OCI-LY1 (cell line): ENCODE data around the gene ANGPTL8.

Source experiments
- H2AFZ ChIP-seq: fragments of 200-600 bp; sonication (generic), shearing (Covaris generic); 2 replicates; pipeline ENCODE4 v1.6.0; 2014; ENCODE audit warnings: antibody characterized with exemption, mild to moderate bottlenecking, low read length
- H3F3A ChIP-seq: fragments of 200-600 bp; sonication (generic), shearing (Covaris generic); 2 replicates; pipeline ENCODE4 v1.6.0; 2014; ENCODE audit warnings: mild to moderate bottlenecking, antibody characterized with exemption, low read length, moderate library complexity; ENCODE audit not compliant: insufficient read depth
- H3K27ac ChIP-seq: fragments of 200-600 bp; sonication (generic); 2 replicates; pipeline ENCODE4 v1.5.1; 2014; ENCODE audit warnings: low read length, mixed run types, mild to moderate bottlenecking, low read depth; ENCODE audit not compliant: poor library complexity, severe bottlenecking
- H3K27me3 ChIP-seq: fragments of 200-600 bp; sonication (generic); 2 replicates; pipeline ENCODE4 v1.6.0; 2014; ENCODE audit warnings: antibody characterized with exemption, mild to moderate bottlenecking, low read length, moderate library complexity; ENCODE audit not compliant: insufficient read depth
- H3K36me3 ChIP-seq: fragments of 200-600 bp; sonication (generic); 2 replicates; pipeline ENCODE4 v1.6.1; 2014; ENCODE audit warnings: mild to moderate bottlenecking, antibody characterized with exemption, low read length, moderate library complexity, mixed read lengths; ENCODE audit not compliant: insufficient read depth
- H3K4me1 ChIP-seq: fragments of 200-600 bp; sonication (generic); 2 replicates; pipeline ENCODE4 v1.5.1; 2014; ENCODE audit warnings: mild to moderate bottlenecking, low read length, moderate library complexity; ENCODE audit not compliant: insufficient read depth, severe bottlenecking
- H3K4me2 ChIP-seq: fragments of 200-600 bp; sonication (generic), shearing (Covaris generic); 2 replicates; pipeline ENCODE4 v1.6.1; 2014; ENCODE audit warnings: low read length
- H3K4me3 ChIP-seq: fragments of 200-600 bp; sonication (generic); 2 replicates; pipeline ENCODE4 v1.5.1; 2014; ENCODE audit warnings: low read length, low read depth, mild to moderate bottlenecking, mixed read lengths; ENCODE audit not compliant: poor library complexity, severe bottlenecking
- H3K79me2 ChIP-seq: fragments of 200-600 bp; shearing (Covaris generic); 2 replicates; pipeline ENCODE4 v1.6.1; 2016; ENCODE audit warnings: mixed run types, low read length, mixed read lengths; ENCODE audit not compliant: insufficient read depth
- H3K9ac ChIP-seq: fragments of 200-600 bp; sonication (generic), shearing (Covaris generic); 2 replicates; pipeline ENCODE4 v1.6.1; 2014; ENCODE audit warnings: mild to moderate bottlenecking, low read length, mixed read lengths
- H3K9me2 ChIP-seq: fragments of 200-600 bp; sonication (generic), shearing (Covaris generic); 2 replicates; pipeline ENCODE4 v1.6.1; 2014; ENCODE audit warnings: low read depth, mild to moderate bottlenecking, low read length, mixed read lengths
- H3K9me3 ChIP-seq: fragments of 200-600 bp; shearing (Covaris generic); 2 replicates; pipeline ENCODE4 v1.6.1; 2014; ENCODE audit warnings: low read length, mixed read lengths
- H4K20me1 ChIP-seq: fragments of 200-600 bp; sonication (generic), shearing (Covaris generic); 2 replicates; pipeline ENCODE4 v1.6.0; 2016; ENCODE audit warnings: mild to moderate bottlenecking, low read length; ENCODE audit not compliant: insufficient read depth
- EZH2 ChIP-seq: fragments of 200-600 bp; sonication (generic), shearing (Covaris generic); IDR thresholded peaks from 2 replicates; pipeline ENCODE4 v1.8.0; 2017; ENCODE audit warnings: borderline replicate concordance, mixed run types, mild to moderate bottlenecking, antibody characterized with exemption, low read length, moderate library complexity, mixed read lengths
- TF ChIP-seq, protein P1 (sequence below): fragments of 200-600 bp; sonication (generic), shearing (Covaris generic); IDR thresholded peaks from 2 replicates; pipeline ENCODE4 v1.5.1; 2017; ENCODE audit warnings: mild to moderate bottlenecking, antibody characterized with exemption, low read length, moderate library complexity, mixed read lengths

Gene ANGPTL8

DNA sequence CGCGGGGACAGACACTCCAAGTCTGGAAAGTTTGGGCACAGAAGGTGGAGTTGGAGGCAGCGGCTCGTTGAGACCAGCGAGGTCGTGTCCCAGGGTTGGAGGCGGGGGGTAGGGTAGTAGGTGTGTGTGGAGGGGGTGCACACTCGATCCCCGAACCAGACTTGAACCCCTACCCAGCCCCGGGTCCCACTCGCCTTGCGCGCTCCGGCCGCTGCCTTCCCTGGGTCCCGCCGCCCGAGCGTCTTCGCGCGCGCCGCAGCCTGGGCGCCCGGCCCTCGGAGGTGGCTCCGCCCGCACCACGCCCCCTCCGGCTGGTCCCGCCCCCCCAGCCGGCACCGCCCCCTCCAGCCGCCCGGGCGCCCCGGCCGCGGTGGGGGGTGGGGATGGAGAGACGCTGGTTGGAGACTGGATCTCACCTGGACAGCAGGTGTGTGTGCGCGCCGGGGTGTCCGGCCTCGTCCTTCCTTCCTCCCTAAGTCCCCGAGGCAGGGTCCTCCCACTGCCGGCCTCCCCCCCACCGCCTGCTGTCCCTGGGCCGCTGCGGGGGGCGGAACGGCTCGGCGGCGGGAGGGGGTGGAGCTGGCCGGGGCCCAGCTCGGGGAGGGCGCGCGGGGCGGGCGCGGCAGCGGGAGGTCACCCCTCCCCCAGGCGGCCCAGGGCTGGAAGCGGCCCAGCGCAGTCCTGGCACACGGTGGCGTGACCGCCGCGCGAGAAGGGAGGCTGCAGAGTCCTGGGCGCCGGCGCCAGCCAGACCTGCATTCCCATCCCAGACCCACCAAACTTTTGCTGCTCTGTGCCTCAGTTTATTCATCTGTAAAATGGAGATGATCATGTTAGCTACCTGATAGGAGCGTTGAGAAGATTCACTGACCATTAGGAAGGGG, 41.9 kb upstream of the ANGPTL8 start, which contains the start of gene KANK2:
Gene KANK2 (minus strand): TSS at position 255 of the 884 bp plus-strand sequence. CDS start 3,034 bp downstream, outside the sequence.
- Histone ChIP-seq H3K9me2 (no peaks in the 10 kb centered on the region), H3K27ac (peak within 1 kb of the TSS; percentile 86), H3K4me1 (peaks cover 69% of the 10 kb centered on the region), H4K20me1 (no peaks in the 10 kb centered on the region), H3K4me2 (peak within 1 kb of the TSS; percentile 98), H3K36me3 (peaks cover 22% of the 10 kb centered on the region), H3K9ac (peak within 1 kb of the TSS; percentile 98), H3K4me3 (peak within 1 kb of the TSS; percentile 97), H2AFZ (no peak within 1 kb of the TSS), H3K79me2 (no peaks in the 10 kb centered on the region), H3F3A (no peaks in the 10 kb centered on the region), H3K27me3 (no peaks in the 10 kb centered on the region), H3K9me3 (no peaks in the 10 kb centered on the region)
- no peak for TF ChIP-seq EZH2
- TF ChIP-seq, protein P1, sequence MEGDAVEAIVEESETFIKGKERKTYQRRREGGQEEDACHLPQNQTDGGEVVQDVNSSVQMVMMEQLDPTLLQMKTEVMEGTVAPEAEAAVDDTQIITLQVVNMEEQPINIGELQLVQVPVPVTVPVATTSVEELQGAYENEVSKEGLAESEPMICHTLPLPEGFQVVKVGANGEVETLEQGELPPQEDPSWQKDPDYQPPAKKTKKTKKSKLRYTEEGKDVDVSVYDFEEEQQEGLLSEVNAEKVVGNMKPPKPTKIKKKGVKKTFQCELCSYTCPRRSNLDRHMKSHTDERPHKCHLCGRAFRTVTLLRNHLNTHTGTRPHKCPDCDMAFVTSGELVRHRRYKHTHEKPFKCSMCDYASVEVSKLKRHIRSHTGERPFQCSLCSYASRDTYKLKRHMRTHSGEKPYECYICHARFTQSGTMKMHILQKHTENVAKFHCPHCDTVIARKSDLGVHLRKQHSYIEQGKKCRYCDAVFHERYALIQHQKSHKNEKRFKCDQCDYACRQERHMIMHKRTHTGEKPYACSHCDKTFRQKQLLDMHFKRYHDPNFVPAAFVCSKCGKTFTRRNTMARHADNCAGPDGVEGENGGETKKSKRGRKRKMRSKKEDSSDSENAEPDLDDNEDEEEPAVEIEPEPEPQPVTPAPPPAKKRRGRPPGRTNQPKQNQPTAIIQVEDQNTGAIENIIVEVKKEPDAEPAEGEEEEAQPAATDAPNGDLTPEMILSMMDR = peak; percentile 12; the same call in 1 of the 2 replicates

DNA sequence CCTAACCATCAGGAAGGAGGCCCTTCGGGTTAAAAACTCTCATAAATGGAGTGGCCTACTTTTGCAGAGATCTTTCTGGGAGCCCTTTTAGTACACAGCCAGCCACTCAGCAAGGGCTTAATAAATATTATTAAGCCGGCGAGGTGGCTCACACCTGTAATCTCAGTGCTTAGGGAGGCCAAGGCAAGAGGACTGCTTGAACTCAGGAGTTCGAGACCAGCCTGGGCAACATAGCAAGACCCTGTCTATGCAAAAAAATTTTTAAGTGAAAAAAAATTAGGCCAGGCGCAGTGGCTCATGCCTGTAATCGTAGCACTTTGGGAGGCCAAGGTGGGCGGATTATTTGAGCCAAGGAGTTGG, 41.3 kb upstream of the ANGPTL8 start:
- Histone ChIP-seq H3K9me3 (no peaks in the 10 kb centered on the region), H3K9ac (peak overlapping the region; percentile 98; the same call in 1 of the 2 replicates), H3K4me1 (peaks cover 64% of the 10 kb centered on the region), H3K79me2 (no peaks in the 10 kb centered on the region), H4K20me1 (no peaks in the 10 kb centered on the region), H3K27ac (peak overlapping the region; percentile 50), H3K4me2 (peak overlapping the region; percentile 98), H3K4me3 (peak overlapping the region; percentile 97), H2AFZ (no peak overlapping the region), H3K27me3 (no peaks in the 10 kb centered on the region), H3K36me3 (peaks cover 17% of the 10 kb centered on the region), H3K9me2 (no peaks in the 10 kb centered on the region), H3F3A (no peaks in the 10 kb centered on the region)
- TF ChIP-seq EZH2 = no peak
- TF ChIP-seq, protein P1 = 0 out of 2 replicates have a peak, but pooled peaks have one; percentile 2

DNA sequence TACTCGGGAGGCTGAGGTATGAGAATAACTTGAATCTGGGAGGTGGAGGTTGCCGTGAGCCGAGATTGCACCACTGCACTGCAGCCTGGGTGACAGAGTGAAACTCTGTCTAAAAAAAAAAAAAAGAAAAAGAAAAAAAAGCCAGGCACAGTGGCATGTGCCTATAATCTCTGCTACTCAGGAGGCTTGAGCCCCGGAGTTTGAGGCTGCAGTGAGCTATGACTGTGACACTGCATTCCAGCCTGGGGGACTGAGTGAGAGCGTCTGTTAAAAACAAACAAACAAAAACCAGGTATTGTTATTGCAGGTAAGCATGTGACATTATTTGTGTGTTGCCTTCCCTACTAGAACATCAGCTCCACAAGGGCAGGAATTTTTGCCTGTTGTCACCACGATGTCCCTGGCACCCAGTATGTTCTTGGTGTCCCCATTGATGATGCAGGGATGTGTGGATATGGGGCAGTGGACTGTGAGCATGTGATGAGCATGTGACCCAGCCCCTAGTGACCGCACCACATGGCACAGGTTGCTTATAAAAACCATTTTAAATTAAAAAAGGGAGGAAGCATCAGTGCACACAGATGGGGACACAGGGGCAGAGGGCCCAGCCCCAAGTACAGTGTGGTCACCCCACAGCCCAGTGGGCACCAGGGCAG, 40.5 kb upstream of the ANGPTL8 start:
- H2AFZ ChIP-seq = no peak overlapping the region
- H3F3A ChIP-seq = no peaks in the 10 kb centered on the region
- H3K9ac ChIP-seq = peak overlapping the region; percentile 14; the same call in 1 of the 2 replicates
- no peaks in the 10 kb centered on the region for H3K9me2 ChIP-seq
- TF ChIP-seq, protein P1 = no peak
- TF ChIP-seq EZH2 = no peak
- no peaks in the 10 kb centered on the region for H3K79me2 ChIP-seq
- H3K4me3 ChIP-seq = no peak overlapping the region
- peak overlapping the region; percentile 50 for H3K27ac ChIP-seq
- H3K4me2 ChIP-seq = peak overlapping the region; percentile 2; the same call in 1 of the 2 replicates
- no peaks in the 10 kb centered on the region for H3K9me3 ChIP-seq
- no peaks in the 10 kb centered on the region for H3K27me3 ChIP-seq
- H3K4me1 ChIP-seq = peaks cover 69% of the 10 kb centered on the region
- H3K36me3 ChIP-seq = peaks cover 9% of the 10 kb centered on the region; the same call in 1 of the 2 replicates
- H4K20me1 ChIP-seq = no peaks in the 10 kb centered on the region
